Keratinocyte (primary cell): ENCODE results near the gene FOXK2.

Experiments
- EZH2 ChIP-seq: IDR thresholded peaks from one replicate; pipeline ENCODE4 v1.6.1; 2012; ENCODE audit warnings: inconsistent platforms, mild to moderate bottlenecking, low read length, moderate library complexity
- TF ChIP-seq, protein P1 (sequence below), 3 experiments: IDR thresholded peaks in 1 of 3; conservative IDR thresholded peaks in 1 of 3; optimal IDR thresholded peaks in 1 of 3; 2 replicates in 2 of 3; 3 replicates in 1 of 3; pipeline versions ENCODE3 to v1.5.1; 2011; ENCODE audit warnings: low read length in 3 of 3, mild to moderate bottlenecking in 3 of 3, moderate library complexity in 2 of 3, control low read depth in 1 of 3, inconsistent platforms in 1 of 3; ENCODE audit not compliant: insufficient read depth in 2 of 3; ENCODE audit errors: extremely low read depth in 1 of 3

DNA sequence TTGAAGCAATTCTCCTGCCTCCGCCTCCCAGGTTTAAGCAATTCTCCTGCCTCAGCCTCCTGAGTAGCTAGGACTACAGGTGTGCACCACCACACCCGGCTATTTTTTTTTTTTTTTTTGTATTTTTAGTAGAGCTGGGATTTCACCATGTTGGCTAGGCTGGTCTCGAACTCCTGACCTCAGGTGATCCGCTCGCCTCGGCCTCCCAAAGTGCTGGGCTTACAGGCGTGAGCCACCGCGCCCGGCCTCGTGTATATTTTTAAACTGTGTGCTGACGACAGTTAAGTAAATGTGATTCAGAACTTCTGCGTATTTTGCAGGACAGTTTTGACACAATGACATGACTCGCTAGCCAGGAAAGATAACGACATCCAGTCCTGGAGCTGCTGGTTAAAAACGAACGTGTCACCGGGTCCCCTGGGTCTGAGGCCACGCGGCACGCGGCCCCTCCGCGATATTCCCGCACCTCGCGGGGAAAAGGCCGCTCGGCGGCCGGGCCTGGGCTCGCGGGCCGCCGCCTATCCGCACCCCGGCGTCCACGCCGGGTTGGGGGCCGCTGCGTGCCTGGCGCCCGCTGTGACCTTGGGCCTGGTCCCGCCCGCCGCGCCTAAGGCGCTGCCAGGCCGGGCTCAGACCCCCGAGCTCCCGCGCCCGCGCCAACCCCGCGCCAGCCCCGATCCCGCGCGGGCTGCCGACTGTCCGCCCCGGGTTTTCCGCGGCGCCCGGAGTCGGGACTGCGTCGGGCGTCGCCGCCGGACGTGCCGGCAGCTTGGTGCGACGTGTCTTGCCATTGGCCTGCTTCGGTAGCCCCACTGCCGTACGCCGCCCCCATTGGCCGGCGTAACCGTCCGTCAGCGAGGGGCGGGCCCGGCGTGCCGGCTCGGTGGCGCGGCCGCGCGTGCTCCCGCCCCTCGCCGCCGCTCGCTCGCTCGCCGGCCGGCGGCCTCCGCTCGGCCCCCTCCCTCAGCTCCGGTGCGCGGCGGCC, at the start of gene FOXK2:
- no peak for TF ChIP-seq EZH2
- TF ChIP-seq, protein P1, sequence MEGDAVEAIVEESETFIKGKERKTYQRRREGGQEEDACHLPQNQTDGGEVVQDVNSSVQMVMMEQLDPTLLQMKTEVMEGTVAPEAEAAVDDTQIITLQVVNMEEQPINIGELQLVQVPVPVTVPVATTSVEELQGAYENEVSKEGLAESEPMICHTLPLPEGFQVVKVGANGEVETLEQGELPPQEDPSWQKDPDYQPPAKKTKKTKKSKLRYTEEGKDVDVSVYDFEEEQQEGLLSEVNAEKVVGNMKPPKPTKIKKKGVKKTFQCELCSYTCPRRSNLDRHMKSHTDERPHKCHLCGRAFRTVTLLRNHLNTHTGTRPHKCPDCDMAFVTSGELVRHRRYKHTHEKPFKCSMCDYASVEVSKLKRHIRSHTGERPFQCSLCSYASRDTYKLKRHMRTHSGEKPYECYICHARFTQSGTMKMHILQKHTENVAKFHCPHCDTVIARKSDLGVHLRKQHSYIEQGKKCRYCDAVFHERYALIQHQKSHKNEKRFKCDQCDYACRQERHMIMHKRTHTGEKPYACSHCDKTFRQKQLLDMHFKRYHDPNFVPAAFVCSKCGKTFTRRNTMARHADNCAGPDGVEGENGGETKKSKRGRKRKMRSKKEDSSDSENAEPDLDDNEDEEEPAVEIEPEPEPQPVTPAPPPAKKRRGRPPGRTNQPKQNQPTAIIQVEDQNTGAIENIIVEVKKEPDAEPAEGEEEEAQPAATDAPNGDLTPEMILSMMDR (optimal IDR thresholded peaks at IDR 0.05 in 1 of 3, IDR thresholded peaks at IDR 0.05 in 1 of 3, conservative IDR thresholded peaks at IDR 0.05 in 1 of 3; ENCODE audit: extremely low read depth in 1 of 3, insufficient read depth in 2 of 3, low read length in 3 of 3): no peak
